ENCODE data around the gene GUCY1A1. TPM values are rescaled to one million over a fixed set of nuclear protein-coding genes. Genes with fewer than 3 reads are reported as not detected.

GUCY1A1 gene
- total RNA-seq, 2 experiments from 2014 or later, result not detected

GRCh38 chr4:155748039-155748438, 81.4 kb downstream of the GUCY1A1 start:
- no peaks in the 10 kb centered on the region for H3K27me3 Mint-ChIP-seq
- POLR2A ChIA-PET, result no interaction called here
- ATAC-seq (ENCODE audit: low read depth), result no peak
- no peak overlapping the region for H3K27ac Mint-ChIP-seq
- H3K4me1 Mint-ChIP-seq, result no peaks in the 10 kb centered on the region
- no peak for DNase-seq
- H3K4me3 Mint-ChIP-seq, result no peak overlapping the region
- H3K36me3 Mint-ChIP-seq, result no peaks in the 10 kb centered on the region
- peaks cover 3% of the 10 kb centered on the region for H3K9me3 Mint-ChIP-seq

DNA sequence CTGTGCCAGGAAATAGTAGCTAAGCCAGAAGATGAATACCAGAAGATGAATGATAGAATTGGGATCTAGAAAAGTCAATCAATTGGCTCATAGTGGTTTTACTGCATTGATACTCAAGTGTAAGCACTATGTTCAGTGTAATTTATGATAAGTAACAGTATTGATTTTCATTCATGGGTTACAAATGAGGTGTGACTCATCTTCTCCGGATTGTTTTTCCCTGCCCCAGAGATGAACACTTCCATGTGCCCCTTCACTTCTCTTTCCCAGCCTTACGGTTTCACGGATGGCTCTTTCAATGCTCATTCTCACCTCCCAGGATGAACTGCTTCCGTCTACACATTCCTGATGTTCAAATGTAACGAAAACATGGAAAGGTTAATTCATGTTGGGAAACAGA, 82.4 kb downstream of the GUCY1A1 start:
- no peaks in the 10 kb centered on the region for H3K27me3 Mint-ChIP-seq
- no peak overlapping the region for H3K27ac Mint-ChIP-seq
- peaks cover 3% of the 10 kb centered on the region for H3K9me3 Mint-ChIP-seq
- no peaks in the 10 kb centered on the region for H3K4me1 Mint-ChIP-seq
- DNase-seq (no peak), ATAC-seq (ENCODE audit: low read depth) (no peak)
- POLR2A ChIA-PET, result no interaction called here
- H3K36me3 Mint-ChIP-seq, result no peaks in the 10 kb centered on the region
- no peak overlapping the region for H3K4me3 Mint-ChIP-seq

GRCh38 chr4:155751569-155751968, 84.9 kb downstream of the GUCY1A1 start:
- Mint-ChIP-seq H3K4me3 (no peak overlapping the region), H3K9me3 (peaks cover 3% of the 10 kb centered on the region), H3K27me3 (no peaks in the 10 kb centered on the region), H3K36me3 (no peaks in the 10 kb centered on the region), H3K27ac (no peak overlapping the region), H3K4me1 (no peaks in the 10 kb centered on the region)
- DNase-seq (no peak), ATAC-seq (ENCODE audit: low read depth) (no peak)
- POLR2A ChIA-PET, result no interaction called here

- H3K4me3 Mint-ChIP-seq, result no peak overlapping the region
- no peak for ATAC-seq (ENCODE audit: low read depth)
Observed at GRCh38 chr4:155757745-155758265, 91.2 kb downstream of the GUCY1A1 start.

GRCh38 chr4:155758481-155759371, 92.1 kb downstream of the GUCY1A1 start, which contains the start of gene GUCY1B1:
GUCY1B1 (plus strand) TSS chr4:155759021; CDS start chr4:155759141, 120 bp downstream.
- Mint-ChIP-seq H3K9me3 (no peaks in the 10 kb centered on the region), H3K36me3 (no peaks in the 10 kb centered on the region), H3K27me3 (peaks cover 37% of the 10 kb centered on the region), H3K4me1 (peaks cover 5% of the 10 kb centered on the region), H3K4me3 (peak within 1 kb of the TSS; percentile 40), H3K27ac (no peak within 1 kb of the TSS)
- DNase-seq (peak; percentile 70), ATAC-seq (ENCODE audit: low read depth) (peak; percentile 98)
- POLR2A ChIA-PET, result no interaction called here

More at GRCh38 chr4:155757745-155758265, 91.2 kb downstream of the GUCY1A1 start:
- H3K4me1 Mint-ChIP-seq, result peaks cover 5% of the 10 kb centered on the region
- H3K9me3 Mint-ChIP-seq, result no peaks in the 10 kb centered on the region
- DNase-seq, result no peak
- peaks cover 33% of the 10 kb centered on the region for H3K27me3 Mint-ChIP-seq
- POLR2A ChIA-PET, result no interaction called here
- H3K36me3 Mint-ChIP-seq, result no peaks in the 10 kb centered on the region
- no peak overlapping the region for H3K27ac Mint-ChIP-seq

GRCh38 chr4:155759372-155760252, 93.0 kb downstream of the GUCY1A1 start:
- H3K9me3 Mint-ChIP-seq, result no peaks in the 10 kb centered on the region
- H3K4me1 Mint-ChIP-seq, result peaks cover 5% of the 10 kb centered on the region
- ATAC-seq (ENCODE audit: low read depth) (no peak), DNase-seq (peak; percentile 33)
- no peak overlapping the region for H3K27ac Mint-ChIP-seq
- H3K36me3 Mint-ChIP-seq, result no peaks in the 10 kb centered on the region
- H3K4me3 Mint-ChIP-seq, result peak overlapping the region; percentile 40
- POLR2A ChIA-PET, result no interaction called here
- H3K27me3 Mint-ChIP-seq, result peaks cover 37% of the 10 kb centered on the region

DNA sequence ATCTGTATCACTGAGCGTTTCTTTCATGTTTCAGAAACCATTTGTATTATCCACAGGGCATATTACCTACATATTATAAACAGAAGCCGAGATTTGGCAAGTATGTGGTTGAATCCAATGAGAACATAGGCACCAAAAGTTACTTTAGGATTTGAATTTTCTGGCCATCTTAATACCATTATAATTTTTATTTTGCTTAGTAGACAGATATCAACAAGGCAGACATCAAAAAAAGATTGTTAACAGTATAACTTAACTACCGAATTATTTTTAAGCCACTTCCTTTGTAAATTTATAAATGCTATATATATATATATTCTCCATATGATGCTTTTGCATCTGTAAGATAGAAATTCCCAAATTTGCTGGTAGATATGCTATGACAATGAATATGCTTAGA, 94.4 kb downstream of the GUCY1A1 start:
- H3K4me3 Mint-ChIP-seq, result no peak overlapping the region
- ATAC-seq (ENCODE audit: low read depth) (no peak), DNase-seq (no peak)
- H3K9me3 Mint-ChIP-seq, result no peaks in the 10 kb centered on the region
- no peaks in the 10 kb centered on the region for H3K36me3 Mint-ChIP-seq
- POLR2A ChIA-PET, result no interaction called here
- no peak overlapping the region for H3K27ac Mint-ChIP-seq
- peaks cover 37% of the 10 kb centered on the region for H3K27me3 Mint-ChIP-seq
- H3K4me1 Mint-ChIP-seq, result peaks cover 5% of the 10 kb centered on the region

DNA sequence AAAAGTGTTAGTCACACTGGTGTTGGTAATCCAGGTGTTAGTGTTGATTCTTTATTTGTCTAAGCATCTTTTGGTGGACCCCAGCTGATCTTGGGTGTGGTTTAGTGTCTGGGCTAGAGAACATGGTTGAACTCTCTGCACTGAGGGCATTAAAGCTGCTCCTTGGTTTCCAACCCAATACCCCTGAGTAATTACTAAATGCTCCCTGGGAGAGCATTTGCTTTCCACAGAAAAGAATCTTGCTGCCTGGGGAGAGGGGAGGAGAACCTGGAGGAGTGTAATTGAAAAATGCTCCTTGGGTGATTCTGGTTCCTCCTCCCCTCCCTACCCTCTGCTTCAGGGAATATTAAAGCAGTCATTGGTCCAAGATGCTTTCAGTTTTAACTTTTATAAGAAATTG, 95.3 kb downstream of the GUCY1A1 start:
- Mint-ChIP-seq H3K4me3 (no peak overlapping the region), H3K27me3 (peaks cover 37% of the 10 kb centered on the region), H3K4me1 (peaks cover 5% of the 10 kb centered on the region), H3K27ac (no peak overlapping the region), H3K36me3 (no peaks in the 10 kb centered on the region), H3K9me3 (no peaks in the 10 kb centered on the region)
- no peak for DNase-seq
- ATAC-seq (ENCODE audit: low read depth), result no peak
- POLR2A ChIA-PET, result no interaction called here

DNA sequence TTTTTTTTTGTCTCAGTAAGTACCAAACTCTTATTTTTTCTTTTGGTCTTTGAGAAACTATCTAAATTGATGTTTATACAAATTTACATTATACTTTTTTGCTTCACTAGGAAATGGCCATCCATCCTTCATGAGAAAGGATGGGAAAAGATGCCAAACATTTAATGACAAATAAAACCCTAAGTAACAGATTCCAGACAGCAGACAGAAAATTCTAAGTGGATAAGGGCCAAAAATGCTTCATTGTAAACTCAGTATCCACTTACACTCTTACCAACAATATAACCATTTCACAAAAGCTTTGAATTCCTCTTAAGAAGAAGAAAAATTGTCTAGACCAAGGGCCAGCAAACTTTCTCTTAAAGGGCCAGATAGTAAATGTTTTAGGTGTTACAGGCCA, 95.7 kb downstream of the GUCY1A1 start:
- POLR2A ChIA-PET, result no interaction called here
- no peak overlapping the region for H3K4me3 Mint-ChIP-seq
- H3K9me3 Mint-ChIP-seq, result no peaks in the 10 kb centered on the region
- ATAC-seq (ENCODE audit: low read depth) (no peak), DNase-seq (no peak)
- H3K36me3 Mint-ChIP-seq, result no peaks in the 10 kb centered on the region
- H3K27me3 Mint-ChIP-seq, result peaks cover 37% of the 10 kb centered on the region
- H3K27ac Mint-ChIP-seq, result no peak overlapping the region
- peaks cover 5% of the 10 kb centered on the region for H3K4me1 Mint-ChIP-seq

- Mint-ChIP-seq H3K4me3 (no peak overlapping the region), H3K27ac (no peak overlapping the region), H3K9me3 (no peaks in the 10 kb centered on the region), H3K36me3 (no peaks in the 10 kb centered on the region), H3K27me3 (peaks cover 29% of the 10 kb centered on the region), H3K4me1 (peaks cover 3% of the 10 kb centered on the region)
- ATAC-seq (ENCODE audit: low read depth) (no peak), DNase-seq (no peak)
- POLR2A ChIA-PET, result no interaction called here
Observed at GRCh38 chr4:155763551-155763950, 96.9 kb downstream of the GUCY1A1 start.

- H3K36me3 Mint-ChIP-seq, result no peaks in the 10 kb centered on the region
- DNase-seq (no peak), ATAC-seq (ENCODE audit: low read depth) (no peak)
- POLR2A ChIA-PET, result no interaction called here
- H3K27ac Mint-ChIP-seq, result no peak overlapping the region
- peaks cover 1% of the 10 kb centered on the region for H3K4me1 Mint-ChIP-seq
- no peak overlapping the region for H3K4me3 Mint-ChIP-seq
- no peaks in the 10 kb centered on the region for H3K9me3 Mint-ChIP-seq
- peaks cover 25% of the 10 kb centered on the region for H3K27me3 Mint-ChIP-seq
Observed at GRCh38 chr4:155765149-155765548, 98.5 kb downstream of the GUCY1A1 start.

DNA sequence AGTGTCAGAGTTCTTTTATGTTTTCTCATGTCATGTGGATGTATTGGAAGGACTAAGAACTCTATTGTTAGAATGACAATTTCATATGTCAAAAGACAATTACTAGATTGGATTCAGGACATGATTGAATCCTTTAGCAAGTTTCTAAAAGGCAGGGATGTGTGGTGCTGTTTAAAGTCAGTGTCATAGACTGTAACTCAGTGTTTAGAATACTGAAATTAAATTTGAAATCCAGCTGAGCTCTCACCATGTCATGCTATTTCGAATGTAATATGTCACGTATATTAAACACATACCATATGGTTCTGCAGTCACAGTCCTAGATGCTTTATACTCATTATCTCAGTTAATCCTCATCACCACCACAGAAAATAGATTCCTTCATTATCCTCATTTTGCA, 100.0 kb downstream of the GUCY1A1 start:
- POLR2A ChIA-PET, result no interaction called here
- no peak for DNase-seq
- ATAC-seq (ENCODE audit: low read depth), result no peak
- no peak overlapping the region for H3K27ac Mint-ChIP-seq
- H3K36me3 Mint-ChIP-seq, result no peaks in the 10 kb centered on the region
- H3K4me1 Mint-ChIP-seq, result no peaks in the 10 kb centered on the region
- H3K4me3 Mint-ChIP-seq, result no peak overlapping the region
- no peaks in the 10 kb centered on the region for H3K9me3 Mint-ChIP-seq
- H3K27me3 Mint-ChIP-seq, result peaks cover 14% of the 10 kb centered on the region

- H3K4me3 Mint-ChIP-seq, result no peak overlapping the region
- POLR2A ChIA-PET, result no interaction called here
- peaks cover 2% of the 10 kb centered on the region for H3K27me3 Mint-ChIP-seq
- H3K36me3 Mint-ChIP-seq, result no peaks in the 10 kb centered on the region
- H3K4me1 Mint-ChIP-seq, result no peaks in the 10 kb centered on the region
- no peaks in the 10 kb centered on the region for H3K9me3 Mint-ChIP-seq
- ATAC-seq (ENCODE audit: low read depth), result no peak
- H3K27ac Mint-ChIP-seq, result no peak overlapping the region
- DNase-seq, result no peak
Observed at GRCh38 chr4:155768370-155768769, 101.7 kb downstream of the GUCY1A1 start.
